ENCODE data around the gene FMNL2. TPM values are rescaled to one million over a fixed set of nuclear protein-coding genes. Genes with fewer than 3 reads are reported as not detected.
"Not testable (repeated sequence)": the region's sequence is repeated elsewhere in the genome, so short reads cannot be mapped to it uniquely, and the experiment has no call there.

FMNL2 gene
- total and polyA plus RNA-seq, 2 experiments from 2014 or later = 4.4 to 18.6 TPM

GRCh38 chr2:152518641-152519580, 183.9 kb downstream of the FMNL2 start:
- Histone ChIP-seq H3K4me2 (ENCODE audit: unreplicated experiment) (no peak overlapping the region), H3K9ac (no peak overlapping the region), H3F3A (ENCODE audit: insufficient read depth) (peaks cover 10% of the 10 kb centered on the region), H3K27me3 (replicated peaks; ENCODE audit: insufficient read depth) (no peaks in the 10 kb centered on the region), H2AFZ (no peak overlapping the region), H3K79me2 (ENCODE audit: insufficient read depth) (peaks cover 33% of the 10 kb centered on the region; the same call in 1 of the 2 replicates), H4K20me1 (ENCODE audit: insufficient read depth) (no peaks in the 10 kb centered on the region), H3K27ac (no peak overlapping the region), H3K4me1 (ENCODE audit: insufficient read depth) (peaks cover 17% of the 10 kb centered on the region), H3K36me3 (ENCODE audit: low read depth) (no peaks in the 10 kb centered on the region), H3K4me3 (no peak overlapping the region), H3K9me2 (ENCODE audit: insufficient read depth) (no peaks in the 10 kb centered on the region), H3K9me3 (ENCODE audit: low read depth) (no peaks in the 10 kb centered on the region)
- WGBS, 2 experiments (ENCODE audit: low coverage in 1 of 2, low lambda C conversion rate in 2 of 2, missing lambda C conversion rate in 2 of 2) = 90% methylated on average over 14 of the region's 14 CpGs
- in situ Hi-C loops (cut with MboI) = no loop called here
- no peak for DNase-seq
- TF ChIP-seq EZH2 (IDR thresholded peaks at IDR 0.05; ENCODE audit: insufficient read depth, poor library complexity, severe bottlenecking) = no peak
- TF ChIP-seq EZH2phosphoT487 (IDR thresholded peaks at IDR 0.05; ENCODE audit: insufficient read depth, low read depth) = no peak

DNA sequence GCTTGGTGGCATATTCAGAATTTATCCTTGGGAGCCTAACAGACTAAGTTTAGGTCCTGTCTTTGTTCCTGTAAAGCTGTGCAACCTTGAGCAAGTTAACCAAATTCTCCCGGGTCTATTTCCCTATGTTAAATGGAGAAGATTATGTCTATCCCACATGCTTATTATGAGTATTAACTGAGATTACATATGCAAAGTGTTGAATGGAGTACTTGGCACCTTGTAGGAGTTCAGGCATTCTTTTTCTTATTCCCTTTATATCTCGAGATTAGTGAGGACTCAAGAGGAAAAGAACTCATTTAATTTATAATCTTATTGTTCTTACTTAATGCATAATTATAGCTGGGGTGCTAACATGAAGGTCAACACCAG, 184.6 kb downstream of the FMNL2 start:
- Histone ChIP-seq H3F3A (ENCODE audit: insufficient read depth) (peaks cover 8% of the 10 kb centered on the region), H3K27ac (no peak overlapping the region), H3K4me2 (ENCODE audit: unreplicated experiment) (no peak overlapping the region), H3K9me3 (ENCODE audit: low read depth) (no peaks in the 10 kb centered on the region), H3K9ac (no peak overlapping the region), H3K4me3 (no peak overlapping the region), H3K27me3 (replicated peaks; ENCODE audit: insufficient read depth) (no peaks in the 10 kb centered on the region), H2AFZ (no peak overlapping the region), H3K4me1 (ENCODE audit: insufficient read depth) (peaks cover 14% of the 10 kb centered on the region), H3K79me2 (ENCODE audit: insufficient read depth) (peaks cover 33% of the 10 kb centered on the region; the same call in 1 of the 2 replicates), H3K9me2 (ENCODE audit: insufficient read depth) (no peaks in the 10 kb centered on the region), H4K20me1 (ENCODE audit: insufficient read depth) (no peaks in the 10 kb centered on the region), H3K36me3 (ENCODE audit: low read depth) (no peaks in the 10 kb centered on the region)
- TF ChIP-seq EZH2phosphoT487 (IDR thresholded peaks at IDR 0.05; ENCODE audit: insufficient read depth, low read depth) (no peak), EZH2 (IDR thresholded peaks at IDR 0.05; ENCODE audit: insufficient read depth, poor library complexity, severe bottlenecking) (no peak)
- WGBS, 2 experiments (ENCODE audit: low coverage in 1 of 2, low lambda C conversion rate in 2 of 2, missing lambda C conversion rate in 2 of 2) = 92 to 98% methylated on average over 2 of the region's 2 CpGs
- in situ Hi-C loops (cut with MboI) = no loop called here
- no peak for DNase-seq

DNA sequence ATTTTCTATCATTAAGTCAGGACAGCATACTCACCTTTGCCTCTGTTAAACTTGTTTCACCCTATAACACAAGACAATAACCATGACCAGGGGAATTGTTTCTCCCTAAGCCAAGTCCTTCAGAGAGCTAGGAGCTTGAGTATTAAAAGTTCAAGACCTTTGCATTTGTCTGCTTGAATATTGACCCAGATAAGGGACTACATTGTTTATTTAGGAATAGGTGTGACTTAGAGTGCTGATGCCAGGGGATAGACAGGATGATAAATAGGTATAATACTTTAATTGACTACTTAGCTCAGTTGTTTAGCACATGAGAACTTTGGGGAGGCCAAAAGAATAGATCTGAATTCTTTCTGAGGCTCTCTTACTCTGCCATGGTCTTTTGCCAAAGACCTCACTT, 185.8 kb downstream of the FMNL2 start:
- Histone ChIP-seq H3K4me3 (no peak overlapping the region), H3K4me1 (ENCODE audit: insufficient read depth) (peaks cover 26% of the 10 kb centered on the region), H3K9ac (no peak overlapping the region), H4K20me1 (ENCODE audit: insufficient read depth) (no peaks in the 10 kb centered on the region), H3F3A (ENCODE audit: insufficient read depth) (peaks cover 19% of the 10 kb centered on the region), H3K36me3 (ENCODE audit: low read depth) (no peaks in the 10 kb centered on the region), H3K79me2 (ENCODE audit: insufficient read depth) (peaks cover 22% of the 10 kb centered on the region; the same call in 1 of the 2 replicates), H3K4me2 (ENCODE audit: unreplicated experiment) (no peak overlapping the region), H3K9me3 (ENCODE audit: low read depth) (no peaks in the 10 kb centered on the region), H3K9me2 (ENCODE audit: insufficient read depth) (no peaks in the 10 kb centered on the region), H2AFZ (no peak overlapping the region), H3K27me3 (replicated peaks; ENCODE audit: insufficient read depth) (no peaks in the 10 kb centered on the region), H3K27ac (no peak overlapping the region)
- TF ChIP-seq EZH2 (IDR thresholded peaks at IDR 0.05; ENCODE audit: insufficient read depth, poor library complexity, severe bottlenecking) = no peak
- TF ChIP-seq EZH2phosphoT487 (IDR thresholded peaks at IDR 0.05; ENCODE audit: insufficient read depth, low read depth) = no peak
- in situ Hi-C loops (cut with MboI) = no loop called here
- no peak for DNase-seq

GRCh38 chr2:152522446-152522845, 187.5 kb downstream of the FMNL2 start:
- Histone ChIP-seq H3K27ac (peak overlapping the region; percentile 27; the same call in 1 of the 2 replicates), H3K4me1 (ENCODE audit: insufficient read depth) (peaks cover 38% of the 10 kb centered on the region), H3K4me3 (peak overlapping the region; percentile 13; the same call in 1 of the 2 replicates), H3K79me2 (ENCODE audit: insufficient read depth) (peaks cover 28% of the 10 kb centered on the region), H3F3A (ENCODE audit: insufficient read depth) (peaks cover 36% of the 10 kb centered on the region), H3K4me2 (ENCODE audit: unreplicated experiment) (peak overlapping the region; percentile 40)
- in situ Hi-C loops (cut with MboI); H3K9me2 ChIP-seq (ENCODE audit: insufficient read depth); H3K9me3 ChIP-seq (ENCODE audit: low read depth); H3K9ac ChIP-seq; H3K27me3 ChIP-seq (replicated peaks; ENCODE audit: insufficient read depth); H4K20me1 ChIP-seq (ENCODE audit: insufficient read depth); DNase-seq; H3K36me3 ChIP-seq (ENCODE audit: low read depth); H2AFZ ChIP-seq: not testable (repeated sequence)
- WGBS, 2 experiments (ENCODE audit: low coverage in 1 of 2, low lambda C conversion rate in 2 of 2, missing lambda C conversion rate in 2 of 2) = 82 to 87% methylated on average over 3 of the region's 3 CpGs
